ENCODE results near the gene KIF19. TPM values are rescaled to one million over a fixed set of nuclear protein-coding genes. Genes with fewer than 3 reads are reported as not detected.

The KIF19 gene
- total RNA-seq, 1 experiment from 2014 or later = not detected

DNA sequence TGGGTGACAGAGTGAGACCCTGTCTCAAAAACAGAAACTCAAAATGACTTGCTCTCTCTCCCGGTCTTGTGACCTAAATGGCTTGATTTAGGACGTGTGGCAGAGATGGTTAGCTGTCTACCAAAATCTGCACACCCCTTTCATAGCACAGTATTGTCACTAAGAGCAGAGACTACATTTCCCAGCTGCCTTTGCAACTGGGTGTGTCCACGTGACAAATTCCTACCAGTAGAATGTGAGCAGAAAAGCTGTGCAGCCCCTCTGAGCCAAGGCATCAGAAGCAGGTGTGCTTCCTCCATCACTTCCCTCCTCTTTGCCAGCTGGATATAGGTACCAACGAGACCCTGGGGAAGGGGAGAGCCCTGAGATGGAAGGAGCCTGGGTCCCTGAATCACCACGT lies 66.8 kb downstream of the KIF19 start:
- Histone ChIP-seq H3F3A (ENCODE audit: insufficient read depth, low read depth) (no peaks in the 10 kb centered on the region), H2AFZ (no peak overlapping the region), H3K79me2 (ENCODE audit: low read depth) (no peaks in the 10 kb centered on the region), H3K4me1 (replicated peaks; ENCODE audit: insufficient read depth) (peaks cover 12% of the 10 kb centered on the region), H3K36me3 (ENCODE audit: low read depth) (no peaks in the 10 kb centered on the region), H3K4me2 (no peak overlapping the region), H3K9me3 (ENCODE audit: insufficient read depth, low read depth) (no peaks in the 10 kb centered on the region), H3K27me3 (ENCODE audit: insufficient read depth, low read depth) (no peaks in the 10 kb centered on the region), H3K4me3 (no peak overlapping the region), H3K9me2 (ENCODE audit: insufficient read depth) (no peaks in the 10 kb centered on the region), H4K20me1 (ENCODE audit: insufficient read depth) (no peaks in the 10 kb centered on the region), H3K27ac (no peak overlapping the region)
- no TSS peak for BruUV-seq (replicated peaks)
- intact Hi-C loops (cut with micrococcal nuclease; ENCODE audit: unreplicated experiment) = no loop called here
- ChIA-PET POLR2A (ENCODE audit: unreplicated experiment) (no interaction called here), CTCF (interaction anchor here (1.0 kb wide), 1 partner anchor 60 kb away, joined by 4 read pairs; no protein-coding TSS in a partner anchor)
- no peak for DNase-seq
- TF ChIP-seq EZH2 (IDR thresholded peaks at IDR 0.05; ENCODE audit: low read depth) = no peak
- TF ChIP-seq, protein P1, sequence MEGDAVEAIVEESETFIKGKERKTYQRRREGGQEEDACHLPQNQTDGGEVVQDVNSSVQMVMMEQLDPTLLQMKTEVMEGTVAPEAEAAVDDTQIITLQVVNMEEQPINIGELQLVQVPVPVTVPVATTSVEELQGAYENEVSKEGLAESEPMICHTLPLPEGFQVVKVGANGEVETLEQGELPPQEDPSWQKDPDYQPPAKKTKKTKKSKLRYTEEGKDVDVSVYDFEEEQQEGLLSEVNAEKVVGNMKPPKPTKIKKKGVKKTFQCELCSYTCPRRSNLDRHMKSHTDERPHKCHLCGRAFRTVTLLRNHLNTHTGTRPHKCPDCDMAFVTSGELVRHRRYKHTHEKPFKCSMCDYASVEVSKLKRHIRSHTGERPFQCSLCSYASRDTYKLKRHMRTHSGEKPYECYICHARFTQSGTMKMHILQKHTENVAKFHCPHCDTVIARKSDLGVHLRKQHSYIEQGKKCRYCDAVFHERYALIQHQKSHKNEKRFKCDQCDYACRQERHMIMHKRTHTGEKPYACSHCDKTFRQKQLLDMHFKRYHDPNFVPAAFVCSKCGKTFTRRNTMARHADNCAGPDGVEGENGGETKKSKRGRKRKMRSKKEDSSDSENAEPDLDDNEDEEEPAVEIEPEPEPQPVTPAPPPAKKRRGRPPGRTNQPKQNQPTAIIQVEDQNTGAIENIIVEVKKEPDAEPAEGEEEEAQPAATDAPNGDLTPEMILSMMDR (conservative IDR thresholded peaks at IDR 0.05) = no peak

DNA sequence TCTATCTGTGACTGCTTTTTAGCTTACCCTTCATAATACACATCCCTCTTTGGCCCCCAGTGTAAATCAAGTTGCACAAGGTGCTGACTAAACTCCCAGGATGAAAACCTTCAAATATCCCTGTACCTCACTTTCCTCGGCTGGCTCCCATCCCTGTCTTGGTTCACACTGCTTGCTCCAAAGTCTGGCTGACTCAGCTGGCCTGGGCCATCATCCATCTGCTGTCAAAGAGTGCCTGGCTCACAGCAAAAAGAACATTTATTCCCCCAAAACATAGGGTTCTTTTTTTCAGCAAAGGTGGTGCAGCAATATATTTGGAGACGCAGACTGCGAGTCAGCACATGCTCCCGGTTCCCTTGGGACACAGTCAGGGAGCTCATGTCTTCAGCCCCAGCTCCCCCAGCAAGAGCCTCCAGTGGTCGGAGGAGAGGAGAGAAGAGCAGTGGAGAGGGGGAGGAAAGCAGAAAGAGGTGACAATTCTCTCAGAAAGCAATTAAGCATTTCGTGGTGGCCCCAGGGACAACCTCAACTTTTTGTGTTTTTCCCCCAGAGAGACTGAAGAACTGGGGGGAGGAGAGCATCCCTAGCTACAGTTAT lies 67.4 kb downstream of the KIF19 start:
- Histone ChIP-seq H3K4me1 (replicated peaks; ENCODE audit: insufficient read depth) (peaks cover 12% of the 10 kb centered on the region), H3K9me3 (ENCODE audit: insufficient read depth, low read depth) (no peaks in the 10 kb centered on the region), H3K9me2 (ENCODE audit: insufficient read depth) (no peaks in the 10 kb centered on the region), H4K20me1 (ENCODE audit: insufficient read depth) (no peaks in the 10 kb centered on the region), H3K27ac (no peak overlapping the region), H3K36me3 (ENCODE audit: low read depth) (no peaks in the 10 kb centered on the region), H3K4me2 (no peak overlapping the region), H2AFZ (no peak overlapping the region), H3K27me3 (ENCODE audit: insufficient read depth, low read depth) (no peaks in the 10 kb centered on the region), H3K79me2 (ENCODE audit: low read depth) (no peaks in the 10 kb centered on the region), H3F3A (ENCODE audit: insufficient read depth, low read depth) (no peaks in the 10 kb centered on the region), H3K4me3 (no peak overlapping the region)
- DNase-seq = no peak
- BruUV-seq (replicated peaks) = no TSS peak
- TF ChIP-seq, protein P1 (conservative IDR thresholded peaks at IDR 0.05) = no peak
- TF ChIP-seq EZH2 (IDR thresholded peaks at IDR 0.05; ENCODE audit: low read depth) = no peak
- intact Hi-C loops (cut with micrococcal nuclease; ENCODE audit: unreplicated experiment) = no loop called here
- CTCF ChIA-PET = interaction anchor here (1.0 kb wide), 2 partner anchors 60 to 104 kb away, joined by 4 read pairs; no protein-coding TSS in a partner anchor
- POLR2A ChIA-PET (ENCODE audit: unreplicated experiment) = no interaction called here

DNA sequence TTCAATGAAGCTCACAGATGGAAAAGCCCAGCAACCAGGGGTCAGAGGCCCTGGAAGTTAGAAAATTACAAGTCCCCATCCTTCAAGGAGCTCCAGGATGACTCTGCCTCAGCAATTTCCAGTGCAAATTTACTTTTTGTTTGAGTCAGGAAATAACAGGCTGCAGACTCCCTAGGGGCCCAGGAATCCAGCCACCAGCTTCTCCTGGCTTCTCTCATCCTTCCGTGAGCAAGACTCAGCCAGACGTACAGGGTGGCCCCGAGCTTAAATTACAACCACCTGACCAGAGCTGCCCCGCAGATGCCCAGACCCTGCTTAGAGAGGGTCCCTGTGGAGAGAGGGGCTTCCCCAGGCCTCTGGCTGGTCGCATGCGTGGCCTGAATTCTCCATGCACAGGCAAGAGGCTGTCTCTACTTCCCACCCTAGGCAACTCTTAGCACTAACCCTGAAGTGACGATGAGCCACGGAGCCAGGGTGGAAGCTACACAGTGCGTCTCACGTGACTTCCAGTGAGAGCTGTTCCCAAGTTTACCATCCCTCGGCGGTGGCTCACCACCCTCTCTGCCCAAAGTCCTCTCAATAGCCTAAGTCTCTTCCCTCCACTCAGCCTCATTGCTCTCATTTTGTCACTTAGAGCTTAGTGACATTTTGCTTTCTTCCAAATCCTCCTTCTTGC lies 68.4 kb downstream of the KIF19 start:
- no TSS peak for BruUV-seq (replicated peaks)
- H3K9me2 ChIP-seq (ENCODE audit: insufficient read depth) = no peaks in the 10 kb centered on the region
- peak overlapping the region; percentile 14; the same call in 1 of the 2 replicates for H3K27ac ChIP-seq
- H3K27me3 ChIP-seq (ENCODE audit: insufficient read depth, low read depth) = no peaks in the 10 kb centered on the region
- H3F3A ChIP-seq (ENCODE audit: insufficient read depth, low read depth) = no peaks in the 10 kb centered on the region
- DNase-seq = no peak
- H2AFZ ChIP-seq = 0 out of 2 replicates have a peak overlapping the region, but pooled peaks have one; percentile 10
- H3K79me2 ChIP-seq (ENCODE audit: low read depth) = no peaks in the 10 kb centered on the region
- ChIA-PET CTCF (interaction anchor here (0.6 to 1.0 kb wide), 3 partner anchors 14 to 381 kb away, joined by 3 to 5 read pairs (median 4); partner anchors contain the start of gene NAT9), POLR2A (ENCODE audit: unreplicated experiment) (interaction anchor here (0.5 kb wide), 2 partner anchors 13 to 23 kb away, joined by 3 to 5 read pairs; no protein-coding TSS in a partner anchor)
- H4K20me1 ChIP-seq (ENCODE audit: insufficient read depth) = no peaks in the 10 kb centered on the region
- intact Hi-C loops (cut with micrococcal nuclease; ENCODE audit: unreplicated experiment) = no loop called here
- H3K4me2 ChIP-seq = peak overlapping the region; percentile 43; the same call in 1 of the 2 replicates
- no peak for TF ChIP-seq EZH2 (IDR thresholded peaks at IDR 0.05; ENCODE audit: low read depth)
- TF ChIP-seq, protein P1 (conservative IDR thresholded peaks at IDR 0.05) = no peak
- H3K4me3 ChIP-seq = no peak overlapping the region
- peaks cover 12% of the 10 kb centered on the region for H3K4me1 ChIP-seq (replicated peaks; ENCODE audit: insufficient read depth)
- no peaks in the 10 kb centered on the region for H3K9me3 ChIP-seq (ENCODE audit: insufficient read depth, low read depth)
- no peaks in the 10 kb centered on the region for H3K36me3 ChIP-seq (ENCODE audit: low read depth)
